Liver (tissue), 3 donors: ENCODE measurements around the gene DHRS2.

Source experiments
- CTCF ChIP-seq: fragments of 150-350 bp; IDR thresholded peaks from 2 replicates; pipeline ENCODE4 v1.5.1; 2017; ENCODE audit warnings: improper control_type of control experiment, low read depth, low read length; ENCODE audit not compliant: missing input control
- EGR1 ChIP-seq, 2 donors: IDR thresholded peaks; 2 replicates each; pipeline ENCODE4 v1.6.1; 2016 to 2018; ENCODE audit warnings: antibody characterized with exemption in 2 of 2, low read depth in 2 of 2
- GABPA ChIP-seq, 2 donors: IDR thresholded peaks in 1 of 2; conservative IDR thresholded peaks in 1 of 2; 2 replicates each; pipeline ENCODE4 v1.6.1; 2016; ENCODE audit warnings: antibody characterized with exemption in 2 of 2, mild to moderate bottlenecking in 1 of 2, moderate library complexity in 1 of 2
- JUND ChIP-seq, 2 donors: IDR thresholded peaks; 2 replicates each; pipeline ENCODE4 v1.6.1; 2016; ENCODE audit warnings: antibody characterized with exemption in 2 of 2
- RAD21 ChIP-seq, 2 donors: IDR thresholded peaks; 2 replicates each; pipeline ENCODE4 v1.6.1; 2016; ENCODE audit warnings: antibody characterized with exemption in 2 of 2, mild to moderate bottlenecking in 2 of 2
- REST ChIP-seq: IDR thresholded peaks from 2 replicates; pipeline ENCODE4 v1.6.1; 2016; ENCODE audit warnings: antibody characterized with exemption, mild to moderate bottlenecking
- SP1 ChIP-seq: IDR thresholded peaks from 2 replicates; pipeline ENCODE4 v1.6.1; 2018; ENCODE audit warnings: antibody characterized with exemption, mild to moderate bottlenecking
- TAF1 ChIP-seq: conservative IDR thresholded peaks from 2 replicates; pipeline ENCODE4 v1.6.1; 2016; ENCODE audit warnings: antibody characterized with exemption, mild to moderate bottlenecking
- YY1 ChIP-seq: IDR thresholded peaks from 2 replicates; pipeline ENCODE4 v1.6.1; 2016; ENCODE audit warnings: antibody characterized with exemption, mild to moderate bottlenecking
- TF ChIP-seq, protein P1 (sequence below): IDR thresholded peaks from 2 replicates; pipeline ENCODE4 v1.6.1; 2016; ENCODE audit warnings: antibody characterized with exemption
- donor health status: healthy.
- donor health status: healthy.

DNA sequence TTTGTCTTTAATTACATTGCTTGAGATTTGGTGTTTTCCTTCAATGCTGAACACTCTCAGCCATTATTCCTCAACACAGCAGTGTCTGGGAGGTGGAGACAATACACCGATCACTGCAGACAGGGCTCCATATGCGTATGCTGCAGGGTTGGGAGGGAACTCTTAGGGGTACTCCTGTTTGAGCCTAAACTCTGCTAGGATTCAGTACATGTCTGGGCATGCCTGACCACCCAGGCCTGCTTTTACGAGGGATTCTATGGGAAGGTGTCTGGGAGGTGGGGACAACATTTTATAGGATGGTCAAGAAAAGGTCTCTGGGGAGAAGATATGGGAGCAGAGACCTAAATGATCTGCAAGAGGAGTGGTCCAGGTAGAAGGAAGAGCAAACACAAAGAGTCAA lies 34.3 kb downstream of the DHRS2 start:
- TF ChIP-seq CTCF (no peak), RAD21 (IDR thresholded peaks at IDR 0.05) (no peak), JUND (IDR thresholded peaks at IDR 0.05) (no peak), REST (no peak), TAF1 (no peak), YY1 (no peak), SP1 (no peak), GABPA (IDR thresholded peaks at IDR 0.05 in 1 of 2, conservative IDR thresholded peaks at IDR 0.05 in 1 of 2) (no peak), EGR1 (IDR thresholded peaks at IDR 0.05; ENCODE audit: low read depth in 2 of 2) (no peak)
- TF ChIP-seq, protein P1, sequence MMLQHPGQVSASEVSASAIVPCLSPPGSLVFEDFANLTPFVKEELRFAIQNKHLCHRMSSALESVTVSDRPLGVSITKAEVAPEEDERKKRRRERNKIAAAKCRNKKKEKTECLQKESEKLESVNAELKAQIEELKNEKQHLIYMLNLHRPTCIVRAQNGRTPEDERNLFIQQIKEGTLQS = no peak
